PFSK-1 (cell line): Measurements from ENCODE around the gene FERMT1.

Experiments used
- POLR2AphosphoS5 ChIP-seq: IDR thresholded peaks from 2 replicates; pipeline ENCODE4 v1.6.1; 2012; ENCODE audit warnings: low read depth, mild to moderate bottlenecking, control low read depth, low read length, moderate library complexity
- TAF1 ChIP-seq: IDR thresholded peaks from 2 replicates; pipeline ENCODE4 v1.6.1; 2012; ENCODE audit warnings: low read length, control low read depth, borderline replicate concordance; ENCODE audit not compliant: insufficient read depth

- TF ChIP-seq TAF1 (no peak), POLR2AphosphoS5 (no peak)
These were observed 18.1 kb upstream of the FERMT1 start for GRCh38 chr20:6140947-6141346.
